ENCODE results near the gene TIMM44.

DNA sequence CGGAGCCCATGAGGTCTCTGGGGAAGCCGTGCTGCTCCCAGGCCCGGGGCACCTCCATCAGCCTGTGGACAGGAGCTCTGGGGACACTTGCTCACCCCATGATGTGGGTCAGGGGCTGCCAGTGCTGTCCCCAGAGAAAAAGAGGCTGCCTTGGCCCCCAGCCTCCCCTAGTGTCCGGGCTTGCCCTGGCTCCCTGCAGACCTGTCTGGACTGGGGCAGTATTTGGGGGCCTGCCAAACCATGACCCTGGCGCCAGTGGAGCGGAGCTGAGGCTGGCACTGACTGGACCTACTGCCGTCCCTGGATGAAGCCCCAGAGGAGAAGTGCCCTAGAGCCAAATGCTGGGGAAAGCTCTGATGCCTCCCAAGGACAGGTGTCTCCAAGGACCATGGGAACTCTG lies 31.6 kb upstream of the TIMM44 start:
- TF ChIP-seq CTCF (IDR thresholded peaks at IDR 0.05) (no peak), EP300 (IDR thresholded peaks at IDR 0.05) (no peak)

All from gastroesophageal sphincter (tissue), 3 donors.